ENCODE data around the gene INSM2. TPM values are rescaled to one million over a fixed set of nuclear protein-coding genes. Genes with fewer than 3 reads are reported as not detected.

Gene INSM2
- total and polyA plus RNA-seq, 2 of the 4 experiments (the other 2 are of a cell fraction), result not detected

DNA sequence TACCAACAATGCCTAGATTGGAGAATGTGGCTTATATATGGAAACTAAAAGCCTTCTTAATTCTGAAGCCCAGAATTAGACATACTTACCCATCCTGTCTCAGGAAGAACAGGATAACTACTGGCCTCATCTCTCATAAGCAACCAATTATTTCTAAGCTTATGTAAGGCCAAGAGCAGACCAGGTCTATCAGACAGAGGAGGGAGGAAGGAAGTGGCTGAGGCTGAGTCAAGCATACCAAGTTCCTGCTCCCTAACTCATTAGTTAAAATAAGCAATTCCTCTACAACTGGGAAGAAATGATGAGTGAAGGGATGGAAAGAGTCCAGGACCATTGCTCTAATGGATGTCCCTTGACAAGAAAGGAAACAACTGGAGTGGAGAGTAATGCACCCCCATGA lies 27.0 kb upstream of the INSM2 start:
- no peak for TF ChIP-seq CEBPB (IDR thresholded peaks at IDR 0.05; ENCODE audit: low read depth, low read length)
- no peak for TF ChIP-seq MAZ (IDR thresholded peaks at IDR 0.05; ENCODE audit: borderline replicate concordance, low read depth, low read length)
- TF ChIP-seq CHD1 (IDR thresholded peaks at IDR 0.05; ENCODE audit: low read depth, low read length), result no peak
- no peak for TF ChIP-seq SMC3 (IDR thresholded peaks at IDR 0.05; ENCODE audit: low read depth, low read length)
- no peak for TF ChIP-seq BHLHE40 (IDR thresholded peaks at IDR 0.05; ENCODE audit: low read depth, low read length)
- Histone ChIP-seq H3K79me1 (ENCODE audit: low read depth in 1 of 2, low read length in 2 of 2) (no peaks in the 10 kb centered on the region), H4K8ac (ENCODE audit: low read depth in 2 of 2, low read length in 2 of 2) (no peak overlapping the region), H3K23ac (ENCODE audit: low read depth, low read length) (no peak overlapping the region), H3K14ac (replicated peaks; ENCODE audit: low read depth, low read length) (no peak overlapping the region), H3K27me3 (ENCODE audit: control insufficient read depth, insufficient read depth, low read length) (no peaks in the 10 kb centered on the region; the same call in 1 of the 2 replicates), H4K91ac (ENCODE audit: insufficient read depth, low read depth, low read length) (no peak overlapping the region), H4K5ac (ENCODE audit: low read depth, low read length) (no peak overlapping the region), H2AK5ac (ENCODE audit: low read depth, low read length) (no peak overlapping the region), H3K18ac (ENCODE audit: low read depth, low read length) (no peak overlapping the region), H3K4me1 (ENCODE audit: control insufficient read depth, insufficient read depth, low read length) (no peaks in the 10 kb centered on the region; the same call in 1 of the 2 replicates), H2BK15ac (ENCODE audit: low read depth, low read length) (no peak overlapping the region), H2BK120ac (ENCODE audit: low read depth, low read length) (0 out of 2 replicates have a peak overlapping the region, but pooled peaks have one; percentile 65), H2BK20ac (ENCODE audit: low read depth, low read length) (0 out of 2 replicates have a peak overlapping the region, but pooled peaks have one; percentile 65), H2AFZ (replicated peaks; ENCODE audit: low read length, poor library complexity) (no peak overlapping the region), H3K9me1 (ENCODE audit: insufficient read depth, low read length) (no peaks in the 10 kb centered on the region), H2BK5ac (ENCODE audit: low read depth, low read length, poor library complexity, severe bottlenecking) (peak overlapping the region; percentile 2), H3K4ac (ENCODE audit: low read depth, low read length) (no peak overlapping the region; the same call in 1 of the 2 replicates), H3K9me3 (ENCODE audit: control insufficient read depth, insufficient read depth, low read length) (no peaks in the 10 kb centered on the region), H4K20me1 (ENCODE audit: insufficient read depth, low read length) (no peaks in the 10 kb centered on the region), H3K4me3 (ENCODE audit: insufficient read depth, low read depth, low read length) (no peak overlapping the region), H3K56ac (ENCODE audit: extremely low read depth, insufficient read depth, low read length) (no peak overlapping the region), H3K36me3 (ENCODE audit: control insufficient read depth, insufficient read depth, low read length) (no peaks in the 10 kb centered on the region), H2AK9ac (replicated peaks; ENCODE audit: low read depth, low read length, poor library complexity) (no peak overlapping the region), H3K9ac (ENCODE audit: low read depth, low read length) (no peak overlapping the region), H3K27ac (ENCODE audit: insufficient read depth, low read length) (no peak overlapping the region), H3K4me2 (ENCODE audit: low read depth, low read length) (no peak overlapping the region)
- dilution Hi-C loops (cut with HindIII; ENCODE audit: low sequenced_read_pairs, unreplicated experiment), result no loop called here
- in situ Hi-C loops (cut with MboI; ENCODE audit: low sequenced_read_pairs), result no loop called here
- CTCF ChIA-PET, result interaction anchor here (0.5 kb wide), 1 partner anchor 14 kb away, joined by 3 read pairs; no protein-coding TSS in a partner anchor
- ATAC-seq (ENCODE audit: low read depth), result peak; percentile 84
- POLR2A ChIA-PET (ENCODE audit: unreplicated experiment), result no interaction called here
- intact Hi-C loops (cut with micrococcal nuclease), result no loop called here
- peak; percentile 76 for DNase-seq
- no TSS peak for BruUV-seq (replicated peaks)
